Non-pigmented ciliary epithelial cell (primary cell): ENCODE measurements around the gene SUPT4H1.

ENCODE experiments used
- DNase-seq: peaks from one replicate; pipeline ENCODE4 v3.0.0-alpha.2; 2010; ENCODE audit warnings: low read depth

SUPT4H1 gene

DNA sequence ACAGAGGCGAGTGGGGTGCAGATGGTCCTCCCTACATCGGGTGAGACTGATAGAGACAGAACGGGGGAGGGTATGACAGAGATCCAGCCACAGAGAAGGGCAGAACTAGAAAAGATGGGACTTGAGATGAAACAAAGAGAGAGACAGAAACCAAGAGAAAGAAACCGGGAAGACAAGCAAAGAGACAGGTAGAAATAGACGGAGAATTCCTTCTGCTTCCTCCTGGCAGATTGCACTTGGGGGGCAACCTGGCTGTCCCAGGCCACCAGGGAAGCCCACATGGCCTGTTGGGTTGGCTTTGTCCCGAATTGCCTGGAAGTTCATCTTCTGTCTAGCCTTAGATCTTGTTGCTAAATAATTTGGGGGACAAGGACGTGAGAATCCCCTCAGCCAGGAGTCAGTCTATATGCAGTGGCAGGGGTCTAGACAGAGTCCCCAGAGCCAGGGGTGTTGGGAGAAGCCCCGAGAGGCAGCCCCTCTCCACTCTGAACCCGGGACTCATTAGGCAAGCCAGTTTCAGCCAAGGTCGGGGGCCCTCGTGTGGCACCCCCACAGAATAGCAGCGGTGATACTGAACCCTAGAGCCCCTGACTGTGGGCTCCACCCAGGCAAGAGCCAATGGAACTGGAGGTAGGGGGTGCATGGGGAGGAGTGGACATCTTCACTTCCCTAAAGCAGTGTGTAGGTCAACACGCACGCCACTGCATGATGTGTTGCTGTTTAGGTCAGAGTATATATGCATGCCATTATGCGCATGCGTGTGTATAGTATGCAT, 22.8 kb downstream of the SUPT4H1 start:
- DNase-seq, result no peak

DNA sequence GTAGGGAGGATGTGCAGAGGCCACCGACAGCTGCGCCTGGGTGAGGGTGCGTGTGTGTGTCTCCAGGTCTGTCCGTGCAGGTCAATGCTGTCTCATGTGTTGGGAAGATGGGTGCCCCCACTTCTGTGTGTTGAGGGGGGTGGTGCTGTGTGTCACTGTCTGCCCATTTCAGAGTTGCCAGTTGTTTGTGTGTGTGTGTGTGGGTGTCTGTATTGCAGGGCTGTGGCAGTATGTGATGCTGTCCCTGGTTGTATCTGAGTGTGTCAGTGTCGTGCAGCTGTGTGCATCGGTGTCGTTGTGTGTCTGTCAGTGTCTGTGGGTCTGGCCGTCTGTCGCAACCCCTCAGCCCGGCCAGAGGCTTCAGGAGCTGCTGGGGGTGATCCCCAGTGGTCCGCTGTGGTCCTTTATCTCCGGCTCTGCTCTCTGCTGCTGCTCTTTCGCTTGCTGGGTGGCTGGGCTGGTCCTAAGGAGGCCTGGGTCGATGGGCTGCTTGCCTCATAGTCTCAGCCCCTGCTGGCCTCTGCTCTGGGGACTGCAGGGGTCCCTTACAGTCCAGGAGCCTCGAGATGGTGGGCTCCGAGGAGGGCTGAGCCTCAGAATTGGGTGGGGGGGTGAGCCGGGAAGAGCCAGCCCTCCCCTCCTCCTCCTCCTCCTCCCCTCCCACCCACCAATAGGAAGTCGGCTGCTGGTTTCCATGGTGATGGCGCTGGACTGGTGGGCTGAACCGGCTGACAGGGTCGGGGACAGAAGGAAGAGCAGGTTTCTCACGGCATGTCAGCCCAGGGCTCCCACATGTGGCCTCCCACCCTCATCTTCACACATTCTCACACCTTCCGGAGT, 23.6 kb downstream of the SUPT4H1 start, which contains the start of gene TSPOAP1:
TSPOAP1 (minus strand) TSS at position 601 of the 840 bp plus-strand sequence. CDS start 875 bp downstream, outside the sequence.
- DNase-seq, result no peak

DNA sequence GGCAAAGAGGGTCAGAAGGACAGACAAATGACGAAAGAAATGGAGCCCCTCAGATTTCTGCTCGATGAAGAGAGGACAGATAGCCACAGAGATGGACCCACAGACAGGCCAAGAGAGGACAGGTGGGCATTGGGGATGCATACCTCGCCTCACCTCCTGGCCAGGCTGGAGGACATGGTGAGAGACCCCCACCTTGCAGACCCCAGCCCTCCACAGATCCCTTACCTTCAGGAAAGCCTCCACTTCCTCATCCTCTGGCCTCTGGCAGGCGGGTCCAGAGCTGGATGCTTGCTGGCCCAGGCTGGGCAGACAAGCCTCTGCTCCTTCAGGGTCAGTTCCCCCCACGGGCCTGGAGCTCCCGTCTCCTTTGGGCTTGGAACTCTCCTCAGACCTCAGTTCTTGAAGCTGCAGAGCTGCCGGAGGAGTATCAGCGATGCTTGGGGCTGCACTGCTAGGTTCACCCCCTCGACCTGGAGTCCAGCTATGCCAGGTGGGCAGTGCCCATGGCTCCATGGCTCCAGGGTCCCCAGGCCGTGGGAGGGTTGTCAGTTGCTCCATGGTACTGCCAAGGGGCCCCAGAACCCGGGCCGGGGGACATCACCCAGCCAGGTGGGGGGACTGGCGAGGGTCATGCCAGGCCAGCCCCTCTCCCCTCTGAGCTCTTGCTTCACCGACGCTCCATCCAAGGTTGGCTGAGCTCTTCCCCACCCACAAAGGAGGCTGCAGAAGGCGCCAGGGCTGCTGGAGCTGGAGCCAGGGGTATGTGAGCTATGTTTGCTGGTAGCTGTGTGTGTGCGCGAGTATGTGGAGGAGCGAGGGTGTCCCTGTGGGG, 24.4 kb downstream of the SUPT4H1 start:
- no peak for DNase-seq

DNA sequence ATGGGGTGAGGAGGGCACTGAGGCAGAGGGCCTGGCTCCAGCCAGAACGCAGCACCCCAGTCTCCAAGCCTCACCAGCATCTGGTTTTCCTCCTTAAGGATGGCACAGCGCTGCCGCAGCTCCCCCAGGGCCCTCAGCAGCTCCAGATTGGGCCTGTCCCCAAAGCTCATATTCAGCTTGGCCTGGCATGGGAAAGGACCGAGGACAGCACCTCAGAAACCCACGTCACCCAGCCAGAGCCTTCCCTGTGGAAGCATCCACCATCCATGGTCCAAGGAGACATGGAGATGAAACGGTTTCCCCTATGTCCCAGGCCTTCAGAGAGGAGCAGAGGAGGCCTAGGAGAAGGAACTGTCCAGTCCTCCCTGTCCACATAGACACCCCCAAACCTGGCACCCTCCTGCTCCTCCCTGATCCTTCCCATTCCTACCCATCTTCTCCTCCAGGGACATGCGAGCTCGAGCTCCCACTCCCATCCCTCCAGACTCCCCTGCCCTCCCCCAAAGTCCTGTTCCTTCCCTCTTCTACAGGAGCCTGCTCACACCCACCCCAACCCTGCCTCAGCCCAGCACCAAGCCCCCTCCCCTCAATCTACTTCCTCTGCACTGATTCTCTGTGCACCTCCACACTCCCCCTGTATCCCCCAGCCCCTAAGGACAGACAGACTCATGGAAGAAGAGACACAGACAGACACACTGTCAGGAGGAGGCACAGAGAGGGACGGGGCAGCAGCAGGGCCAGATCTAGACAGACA, 25.2 kb downstream of the SUPT4H1 start:
- no peak for DNase-seq

- DNase-seq, result no peak
These were observed 26.0 kb downstream of the SUPT4H1 start for GRCh38 chr17:58325976-58326468.

GRCh38 chr17:58325289-58325726, 26.7 kb downstream of the SUPT4H1 start:
- DNase-seq, result no peak

GRCh38 chr17:58324409-58325288, 27.4 kb downstream of the SUPT4H1 start:
- DNase-seq, result no peak

GRCh38 chr17:58324056-58324408, 28.0 kb downstream of the SUPT4H1 start:
- DNase-seq, result no peak

- no peak for DNase-seq
These were observed 28.5 kb downstream of the SUPT4H1 start for GRCh38 chr17:58323366-58324055.

DNA sequence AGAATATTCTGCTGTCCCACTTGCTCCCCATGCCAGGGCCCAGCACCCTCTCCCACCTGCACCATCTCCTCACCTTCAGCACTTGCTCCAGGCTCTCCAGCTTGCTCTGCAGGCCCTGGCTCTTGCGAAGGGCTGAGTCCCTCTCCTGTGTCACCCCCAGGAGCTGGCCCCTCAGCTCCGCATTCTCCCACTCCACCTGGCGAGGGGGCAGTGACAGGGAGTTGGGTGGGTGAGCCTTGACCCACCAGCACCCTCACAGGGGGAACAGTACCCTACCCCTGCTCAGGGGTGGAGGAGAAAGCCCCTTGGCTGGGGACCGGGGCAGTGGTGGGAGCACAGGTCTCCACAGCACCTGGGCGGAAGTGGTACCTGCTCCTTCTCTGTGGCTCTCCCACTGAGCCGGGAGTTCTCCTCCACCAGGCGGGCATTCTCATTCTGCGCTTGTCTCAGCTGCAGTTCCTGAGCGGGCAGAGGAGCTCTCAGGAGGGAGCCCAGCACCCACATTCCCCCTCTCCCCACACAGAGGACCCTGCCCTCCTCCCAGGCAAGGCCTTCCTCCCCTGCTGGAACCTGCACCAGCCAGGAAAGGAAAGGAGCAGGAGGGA, 29.3 kb downstream of the SUPT4H1 start:
- DNase-seq, result no peak

- no peak for DNase-seq
These were observed 30.2 kb downstream of the SUPT4H1 start for GRCh38 chr17:58321571-58322525.

DNA sequence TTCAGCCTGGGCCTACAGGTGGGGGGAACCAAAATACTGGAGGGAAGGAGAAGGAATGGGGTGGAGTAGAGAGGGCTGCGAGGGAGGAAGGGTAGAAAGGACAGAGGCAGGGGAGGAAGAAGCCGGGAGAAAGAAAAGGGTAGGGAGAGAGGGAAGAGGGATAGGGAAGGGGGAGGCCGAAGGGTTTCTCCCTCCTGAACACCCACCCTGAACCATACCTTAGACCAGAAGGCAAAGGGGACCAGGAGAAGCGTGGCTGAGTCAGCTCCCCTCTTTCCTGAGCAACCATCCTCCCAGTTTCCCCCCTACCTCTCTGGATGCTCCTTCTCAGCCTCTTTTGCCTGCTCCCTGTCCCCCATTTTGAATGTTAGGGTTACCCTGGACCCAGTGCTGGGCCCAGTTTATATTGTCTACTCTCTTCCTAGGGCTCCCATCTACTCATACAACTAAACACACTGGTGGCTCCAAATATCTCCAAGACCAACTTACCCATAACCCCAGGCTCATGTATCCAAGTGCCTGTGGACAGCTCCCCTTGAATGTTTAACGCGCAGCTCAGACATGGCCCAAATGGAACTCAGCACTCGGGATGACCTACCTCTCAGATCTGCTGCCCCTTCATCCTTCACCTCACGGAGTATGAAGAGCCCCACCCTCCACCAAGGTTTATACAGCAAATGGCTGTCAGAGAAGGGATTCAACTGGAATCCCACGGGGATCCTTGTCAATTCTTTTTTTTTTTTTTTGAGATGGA, 31.3 kb downstream of the SUPT4H1 start:
- no peak for DNase-seq

DNA sequence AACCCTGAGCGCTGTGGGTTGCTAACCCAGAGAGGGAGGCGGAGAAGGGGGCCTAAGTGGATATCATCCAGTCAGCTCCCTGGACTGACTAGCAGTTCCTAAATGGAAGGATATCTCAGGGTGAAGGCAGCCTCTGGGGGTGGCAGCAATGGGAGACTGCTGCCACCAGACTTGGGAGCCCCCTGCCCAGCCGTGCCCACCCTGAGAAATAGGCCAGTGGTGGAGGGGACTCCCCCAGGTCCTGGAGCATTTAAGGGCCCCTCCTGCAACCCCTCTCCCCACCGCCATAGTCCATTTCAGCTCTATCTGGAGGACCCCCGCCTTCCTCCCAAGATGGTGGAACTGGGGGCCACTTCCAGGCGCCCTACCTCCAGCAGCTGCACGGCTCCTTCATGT, 31.8 kb downstream of the SUPT4H1 start:
- no peak for DNase-seq

GRCh38 chr17:58319173-58320162, 32.5 kb downstream of the SUPT4H1 start:
- DNase-seq, result no peak

GRCh38 chr17:58318627-58319172, 33.3 kb downstream of the SUPT4H1 start:
- DNase-seq, result no peak

DNA sequence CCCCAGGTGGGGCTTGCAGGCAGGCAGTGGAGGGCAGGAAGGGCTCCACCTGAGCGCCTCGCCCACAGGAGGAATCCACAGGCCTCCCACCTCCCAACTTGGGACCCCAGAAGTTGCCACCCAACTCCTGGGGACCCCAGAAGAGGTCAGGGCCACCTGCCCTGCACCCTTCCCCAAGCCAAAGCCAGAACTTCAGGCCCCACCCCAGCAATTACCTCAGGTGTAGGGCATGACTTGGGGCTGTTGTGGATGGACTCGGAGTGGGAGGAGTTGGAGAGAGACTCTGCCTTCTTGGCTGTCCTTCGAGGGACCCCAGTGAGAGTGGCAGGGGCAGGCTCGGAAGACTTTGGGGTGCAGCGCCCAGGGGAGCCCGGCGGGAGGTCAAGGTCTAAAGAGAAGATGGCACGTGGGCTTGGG, 33.9 kb downstream of the SUPT4H1 start:
- DNase-seq, result no peak
